ENCODE results near the gene METTL16.
A peak's percentile ranks its signal among the peaks of the same experiment; 100 is the strongest.

The METTL16 gene

GRCh38 chr17:2421315-2422147, 90.2 kb downstream of the METTL16 start:
- peaks cover 2% of the 10 kb centered on the region for H3K4me1 Mint-ChIP-seq (ENCODE audit: low read depth)
- H3K27ac Mint-ChIP-seq = no peak overlapping the region
- no peak overlapping the region for H3K4me3 Mint-ChIP-seq
- H3K9me3 Mint-ChIP-seq (ENCODE audit: low read depth) = no peaks in the 10 kb centered on the region
- no peaks in the 10 kb centered on the region for H3K27me3 Mint-ChIP-seq
- H3K36me3 Mint-ChIP-seq = no peaks in the 10 kb centered on the region

GRCh38 chr17:2420176-2420575, 91.5 kb downstream of the METTL16 start:
- no peaks in the 10 kb centered on the region for H3K9me3 Mint-ChIP-seq (ENCODE audit: low read depth)
- no peak overlapping the region for H3K27ac Mint-ChIP-seq
- no peaks in the 10 kb centered on the region for H3K36me3 Mint-ChIP-seq

GRCh38 chr17:2419486-2419885, 92.2 kb downstream of the METTL16 start:
- H3K27ac Mint-ChIP-seq = no peak overlapping the region
- peaks cover 2% of the 10 kb centered on the region for H3K4me1 Mint-ChIP-seq (ENCODE audit: low read depth)
- H3K9me3 Mint-ChIP-seq (ENCODE audit: low read depth) = no peaks in the 10 kb centered on the region
- H3K27me3 Mint-ChIP-seq = no peaks in the 10 kb centered on the region
- no peak overlapping the region for H3K4me3 Mint-ChIP-seq
- H3K36me3 Mint-ChIP-seq = no peaks in the 10 kb centered on the region

More at GRCh38 chr17:2420176-2420575, 91.5 kb downstream of the METTL16 start:
- Mint-ChIP-seq H3K4me1 (ENCODE audit: low read depth) (peaks cover 2% of the 10 kb centered on the region), H3K27me3 (no peaks in the 10 kb centered on the region), H3K4me3 (no peak overlapping the region)

GRCh38 chr17:2418572-2418971, 93.1 kb downstream of the METTL16 start:
- no peaks in the 10 kb centered on the region for H3K9me3 Mint-ChIP-seq (ENCODE audit: low read depth)
- peaks cover 2% of the 10 kb centered on the region for H3K4me1 Mint-ChIP-seq (ENCODE audit: low read depth)
- H3K27ac Mint-ChIP-seq = no peak overlapping the region
- no peaks in the 10 kb centered on the region for H3K36me3 Mint-ChIP-seq
- no peaks in the 10 kb centered on the region for H3K27me3 Mint-ChIP-seq
- no peak overlapping the region for H3K4me3 Mint-ChIP-seq

- H3K27me3 Mint-ChIP-seq = no peaks in the 10 kb centered on the region
- no peaks in the 10 kb centered on the region for H3K4me1 Mint-ChIP-seq (ENCODE audit: low read depth)
- H3K27ac Mint-ChIP-seq = no peak overlapping the region
- no peaks in the 10 kb centered on the region for H3K9me3 Mint-ChIP-seq (ENCODE audit: low read depth)
- H3K4me3 Mint-ChIP-seq = no peak overlapping the region
- no peaks in the 10 kb centered on the region for H3K36me3 Mint-ChIP-seq
These were observed 95.5 kb downstream of the METTL16 start for GRCh38 chr17:2416010-2416734.

- H3K36me3 Mint-ChIP-seq = peaks cover 3% of the 10 kb centered on the region
- H3K27me3 Mint-ChIP-seq = no peaks in the 10 kb centered on the region
- H3K9me3 Mint-ChIP-seq (ENCODE audit: low read depth) = no peaks in the 10 kb centered on the region
- no peak overlapping the region for H3K27ac Mint-ChIP-seq
- H3K4me3 Mint-ChIP-seq = no peak overlapping the region
- H3K4me1 Mint-ChIP-seq (ENCODE audit: low read depth) = no peaks in the 10 kb centered on the region
These were observed 96.6 kb downstream of the METTL16 start for GRCh38 chr17:2415081-2415480.

- H3K4me3 Mint-ChIP-seq = no peak overlapping the region
- H3K27me3 Mint-ChIP-seq = no peaks in the 10 kb centered on the region
- peaks cover 3% of the 10 kb centered on the region for H3K36me3 Mint-ChIP-seq
- no peaks in the 10 kb centered on the region for H3K4me1 Mint-ChIP-seq (ENCODE audit: low read depth)
- no peaks in the 10 kb centered on the region for H3K9me3 Mint-ChIP-seq (ENCODE audit: low read depth)
- no peak overlapping the region for H3K27ac Mint-ChIP-seq
These were observed 97.1 kb downstream of the METTL16 start for GRCh38 chr17:2414446-2415064.

GRCh38 chr17:2412561-2413021, 99.1 kb downstream of the METTL16 start:
- Mint-ChIP-seq H3K9me3 (ENCODE audit: low read depth) (no peaks in the 10 kb centered on the region), H3K4me1 (ENCODE audit: low read depth) (no peaks in the 10 kb centered on the region), H3K27ac (no peak overlapping the region), H3K27me3 (no peaks in the 10 kb centered on the region), H3K4me3 (no peak overlapping the region), H3K36me3 (peaks cover 3% of the 10 kb centered on the region)

- Mint-ChIP-seq H3K36me3 (peaks cover 3% of the 10 kb centered on the region), H3K9me3 (ENCODE audit: low read depth) (no peaks in the 10 kb centered on the region), H3K4me1 (ENCODE audit: low read depth) (no peaks in the 10 kb centered on the region), H3K27me3 (no peaks in the 10 kb centered on the region), H3K4me3 (no peak overlapping the region), H3K27ac (no peak overlapping the region)
These were observed 100.7 kb downstream of the METTL16 start for GRCh38 chr17:2410951-2411350.

- Mint-ChIP-seq H3K27ac (no peak overlapping the region), H3K27me3 (no peaks in the 10 kb centered on the region), H3K4me3 (no peak overlapping the region), H3K9me3 (ENCODE audit: low read depth) (no peaks in the 10 kb centered on the region), H3K4me1 (ENCODE audit: low read depth) (peaks cover 12% of the 10 kb centered on the region), H3K36me3 (peaks cover 3% of the 10 kb centered on the region)
These were observed 104.5 kb downstream of the METTL16 start for GRCh38 chr17:2406903-2407790.

- H3K9me3 Mint-ChIP-seq (ENCODE audit: low read depth) = no peaks in the 10 kb centered on the region
- peaks cover 16% of the 10 kb centered on the region for H3K4me1 Mint-ChIP-seq (ENCODE audit: low read depth)
- H3K4me3 Mint-ChIP-seq = no peak overlapping the region
- H3K27ac Mint-ChIP-seq = peak overlapping the region; percentile 28
- peaks cover 3% of the 10 kb centered on the region for H3K36me3 Mint-ChIP-seq
- no peaks in the 10 kb centered on the region for H3K27me3 Mint-ChIP-seq
These were observed 105.3 kb downstream of the METTL16 start for GRCh38 chr17:2406271-2406902.

GRCh38 chr17:2405247-2405926, 106.3 kb downstream of the METTL16 start:
- Mint-ChIP-seq H3K4me3 (no peak overlapping the region), H3K27ac (no peak overlapping the region), H3K9me3 (ENCODE audit: low read depth) (no peaks in the 10 kb centered on the region), H3K27me3 (no peaks in the 10 kb centered on the region), H3K36me3 (no peaks in the 10 kb centered on the region), H3K4me1 (ENCODE audit: low read depth) (peaks cover 16% of the 10 kb centered on the region)

- Mint-ChIP-seq H3K9me3 (ENCODE audit: low read depth) (no peaks in the 10 kb centered on the region), H3K36me3 (no peaks in the 10 kb centered on the region), H3K27me3 (no peaks in the 10 kb centered on the region), H3K27ac (no peak overlapping the region), H3K4me1 (ENCODE audit: low read depth) (peaks cover 27% of the 10 kb centered on the region), H3K4me3 (peak overlapping the region; percentile 81)
These were observed 108.6 kb downstream of the METTL16 start for GRCh38 chr17:2403044-2403443.

Data from activated naive CD8-positive, alpha-beta T cell (primary cell).